NB4 (cell line): ENCODE results near the gene PLEKHG3.

Experiments used
- MYC ChIP-seq: IDR thresholded peaks from 2 replicates; pipeline ENCODE4 v1.6.1; 2011; ENCODE audit warnings: low read depth, low read length
- POLR2A ChIP-seq: IDR thresholded peaks from 2 replicates; pipeline ENCODE4 v1.6.1; 2011; ENCODE audit warnings: mild to moderate bottlenecking; ENCODE audit not compliant: insufficient read length; ENCODE audit errors: extremely low read depth
- TF ChIP-seq, protein P1 (sequence below): IDR thresholded peaks from one replicate; pipeline ENCODE4 v1.5.1; 2012; ENCODE audit warnings: low read depth, low read length
- TF ChIP-seq, protein P2 (sequence below): IDR thresholded peaks from 2 replicates; pipeline ENCODE4 v1.6.1; 2011; ENCODE audit warnings: low read depth, low read length

DNA sequence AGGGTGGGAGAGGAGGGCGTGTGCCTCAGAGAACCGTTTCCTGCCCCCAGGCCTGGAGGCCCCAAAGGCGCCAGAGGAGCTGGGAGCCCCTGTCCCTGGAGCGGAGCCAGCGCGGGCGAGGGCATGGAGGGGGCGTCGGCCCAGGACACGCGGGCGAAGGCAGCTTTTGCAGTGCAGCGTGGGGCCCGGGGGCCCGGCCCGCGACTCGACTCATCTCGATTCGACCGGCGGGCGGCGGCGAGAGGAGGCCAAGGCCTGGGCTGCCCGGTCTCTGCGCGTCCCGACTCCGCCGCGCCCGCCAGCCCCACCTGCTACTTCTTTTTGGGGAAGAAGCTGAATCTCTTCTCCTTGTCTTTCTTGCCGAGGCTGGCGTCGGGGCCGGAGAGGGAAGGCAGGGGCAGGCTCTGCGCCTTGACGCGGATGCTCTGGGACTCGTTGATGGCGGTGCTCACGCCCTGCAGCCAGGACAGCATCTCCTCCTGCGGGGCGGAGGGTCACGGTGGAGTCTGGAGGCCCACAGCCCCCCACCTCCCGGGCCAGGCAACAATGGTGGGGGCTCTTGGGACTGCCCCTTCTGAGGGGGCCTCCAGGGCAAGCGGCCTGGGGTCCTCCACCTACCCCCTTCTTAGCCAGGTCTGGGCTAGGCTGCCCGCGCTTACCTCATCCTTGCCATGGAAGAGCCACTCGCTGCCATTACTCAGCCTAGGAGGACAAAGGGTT is 44.9 kb downstream of the PLEKHG3 start:
- TF ChIP-seq, protein P1, sequence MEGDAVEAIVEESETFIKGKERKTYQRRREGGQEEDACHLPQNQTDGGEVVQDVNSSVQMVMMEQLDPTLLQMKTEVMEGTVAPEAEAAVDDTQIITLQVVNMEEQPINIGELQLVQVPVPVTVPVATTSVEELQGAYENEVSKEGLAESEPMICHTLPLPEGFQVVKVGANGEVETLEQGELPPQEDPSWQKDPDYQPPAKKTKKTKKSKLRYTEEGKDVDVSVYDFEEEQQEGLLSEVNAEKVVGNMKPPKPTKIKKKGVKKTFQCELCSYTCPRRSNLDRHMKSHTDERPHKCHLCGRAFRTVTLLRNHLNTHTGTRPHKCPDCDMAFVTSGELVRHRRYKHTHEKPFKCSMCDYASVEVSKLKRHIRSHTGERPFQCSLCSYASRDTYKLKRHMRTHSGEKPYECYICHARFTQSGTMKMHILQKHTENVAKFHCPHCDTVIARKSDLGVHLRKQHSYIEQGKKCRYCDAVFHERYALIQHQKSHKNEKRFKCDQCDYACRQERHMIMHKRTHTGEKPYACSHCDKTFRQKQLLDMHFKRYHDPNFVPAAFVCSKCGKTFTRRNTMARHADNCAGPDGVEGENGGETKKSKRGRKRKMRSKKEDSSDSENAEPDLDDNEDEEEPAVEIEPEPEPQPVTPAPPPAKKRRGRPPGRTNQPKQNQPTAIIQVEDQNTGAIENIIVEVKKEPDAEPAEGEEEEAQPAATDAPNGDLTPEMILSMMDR = no peak
- no peak for TF ChIP-seq POLR2A
- TF ChIP-seq, protein P2, sequence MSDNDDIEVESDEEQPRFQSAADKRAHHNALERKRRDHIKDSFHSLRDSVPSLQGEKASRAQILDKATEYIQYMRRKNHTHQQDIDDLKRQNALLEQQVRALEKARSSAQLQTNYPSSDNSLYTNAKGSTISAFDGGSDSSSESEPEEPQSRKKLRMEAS = no peak
- TF ChIP-seq MYC = no peak
